ENCODE results near the gene GBE1. TPM values are rescaled to one million over a fixed set of nuclear protein-coding genes. Genes with fewer than 3 reads are reported as not detected.

Gene GBE1
- total and polyA plus RNA-seq, 7 donors: 10.2 to 24.6 (median 12.1) TPM

GRCh38 chr3:81660036-81660435, 101.4 kb downstream of the GBE1 start:
- Histone ChIP-seq H3K4me1 (no peaks in the 10 kb centered on the region), H3K36me3 (no peaks in the 10 kb centered on the region), H3K4me3 (no peak overlapping the region), H3K9me3 (no peaks in the 10 kb centered on the region), H3K27me3 (no peaks in the 10 kb centered on the region), H3K27ac (no peak overlapping the region)
- WGBS, 2 donors: 97 to 99% methylated on average over 1 of the region's 1 CpG
- TF ChIP-seq CTCF (IDR thresholded peaks at IDR 0.05): no peak
- no peak for TF ChIP-seq POLR2A (IDR thresholded peaks at IDR 0.05)
- no peak for TF ChIP-seq POLR2AphosphoS5 (IDR thresholded peaks at IDR 0.05)
- TF ChIP-seq EP300 (IDR thresholded peaks at IDR 0.05): no peak
- DNase-seq: no peak
- intact Hi-C loops (cut with DNase I): no loop called here

- WGBS, 2 donors: 29 to 68% methylated on average over 3 of the region's 3 CpGs
- Histone ChIP-seq H3K36me3 (no peaks in the 10 kb centered on the region), H3K4me1 (no peaks in the 10 kb centered on the region), H3K27ac (no peak overlapping the region), H3K4me3 (no peak overlapping the region), H3K27me3 (no peaks in the 10 kb centered on the region), H3K9me3 (no peaks in the 10 kb centered on the region)
- DNase-seq: no peak
- TF ChIP-seq CTCF (IDR thresholded peaks at IDR 0.05) (no peak), POLR2A (IDR thresholded peaks at IDR 0.05) (no peak), EP300 (IDR thresholded peaks at IDR 0.05) (no peak), POLR2AphosphoS5 (IDR thresholded peaks at IDR 0.05) (no peak)
- intact Hi-C loops (cut with DNase I): no loop called here
These were observed 103.0 kb downstream of the GBE1 start for GRCh38 chr3:81658322-81658997.

- 72 to 91% methylated on average over 4 of the region's 4 CpGs for WGBS, 2 donors
These were observed 110.3 kb downstream of the GBE1 start for GRCh38 chr3:81651139-81651538.

DNA sequence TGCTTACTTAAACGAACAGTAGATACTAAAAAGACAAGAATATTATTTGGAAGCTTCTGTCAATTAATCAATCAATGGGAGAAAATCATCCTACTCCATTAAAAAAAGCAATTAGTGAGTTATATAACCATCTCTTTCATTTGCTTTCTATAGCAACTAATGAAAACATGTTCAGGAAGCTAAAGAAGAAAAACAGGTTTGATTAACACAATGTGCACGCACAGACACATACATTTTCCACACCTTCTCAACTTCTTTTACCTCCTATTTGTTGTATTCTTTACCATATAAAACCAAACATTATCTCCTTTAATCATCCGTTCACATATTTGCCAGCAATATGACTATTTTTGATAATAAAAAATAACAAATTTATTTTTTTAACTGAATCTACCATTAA, 111.3 kb downstream of the GBE1 start:
- Histone ChIP-seq H3K9me3 (no peaks in the 10 kb centered on the region), H3K27me3 (no peaks in the 10 kb centered on the region), H3K4me1 (peaks cover 0 to 3% (median 0%) of the 10 kb centered on the region in 4 donors), H3K36me3 (peaks cover 0 to 5% (median 0%) of the 10 kb centered on the region in 4 donors), H3K4me3 (no peak overlapping the region), H3K27ac (no peak overlapping the region)
- WGBS, 2 donors: 56 to 84% methylated on average over 3 of the region's 3 CpGs
- TF ChIP-seq POLR2AphosphoS5 (IDR thresholded peaks at IDR 0.05) (no peak), CTCF (IDR thresholded peaks at IDR 0.05) (no peak), POLR2A (IDR thresholded peaks at IDR 0.05) (no peak), EP300 (IDR thresholded peaks at IDR 0.05) (no peak)
- intact Hi-C loops (cut with DNase I): no loop called here
- no peak for DNase-seq

More at GRCh38 chr3:81651139-81651538, 110.3 kb downstream of the GBE1 start:
- no peaks in the 10 kb centered on the region for H3K9me3 ChIP-seq
- H3K27ac ChIP-seq: no peak overlapping the region
- peaks cover 0 to 5% (median 0%) of the 10 kb centered on the region in 4 donors for H3K36me3 ChIP-seq
- no peak for DNase-seq
- intact Hi-C loops (cut with DNase I): no loop called here
- TF ChIP-seq POLR2A (IDR thresholded peaks at IDR 0.05) (no peak), CTCF (IDR thresholded peaks at IDR 0.05) (no peak), POLR2AphosphoS5 (IDR thresholded peaks at IDR 0.05) (no peak), EP300 (IDR thresholded peaks at IDR 0.05) (no peak)
- peaks cover 0 to 3% (median 0%) of the 10 kb centered on the region in 4 donors for H3K4me1 ChIP-seq
- no peaks in the 10 kb centered on the region for H3K27me3 ChIP-seq
- no peak overlapping the region for H3K4me3 ChIP-seq

GRCh38 chr3:81645248-81645647, 116.2 kb downstream of the GBE1 start:
- H3K4me3 ChIP-seq: no peak overlapping the region
- no peaks in the 10 kb centered on the region for H3K27me3 ChIP-seq
- H3K9me3 ChIP-seq: no peaks in the 10 kb centered on the region
- no peaks in the 10 kb centered on the region for H3K4me1 ChIP-seq
- no peak overlapping the region for H3K27ac ChIP-seq
- WGBS, 2 donors: 90 to 93% methylated on average over 1 of the region's 1 CpG
- peaks cover 0 to 5% (median 0%) of the 10 kb centered on the region in 4 donors for H3K36me3 ChIP-seq
- no peak for TF ChIP-seq POLR2AphosphoS5 (IDR thresholded peaks at IDR 0.05)
- intact Hi-C loops (cut with DNase I): no loop called here
- no peak for DNase-seq

Measured in sigmoid colon (tissue), 7 donors.